Activated T-cell treated with anti-CD3 and anti-CD28 coated beads for 4 hours (primary cell): ENCODE data around the gene TNFSF9.
"Not testable (repeated sequence)": the region's sequence is repeated elsewhere in the genome, so short reads cannot be mapped to it uniquely, and the experiment has no call there.

ENCODE experiments used
- DNase-seq: peaks from one replicate; pipeline ENCODE4 v3.0.0-alpha.2; 2020

Gene TNFSF9

DNA sequence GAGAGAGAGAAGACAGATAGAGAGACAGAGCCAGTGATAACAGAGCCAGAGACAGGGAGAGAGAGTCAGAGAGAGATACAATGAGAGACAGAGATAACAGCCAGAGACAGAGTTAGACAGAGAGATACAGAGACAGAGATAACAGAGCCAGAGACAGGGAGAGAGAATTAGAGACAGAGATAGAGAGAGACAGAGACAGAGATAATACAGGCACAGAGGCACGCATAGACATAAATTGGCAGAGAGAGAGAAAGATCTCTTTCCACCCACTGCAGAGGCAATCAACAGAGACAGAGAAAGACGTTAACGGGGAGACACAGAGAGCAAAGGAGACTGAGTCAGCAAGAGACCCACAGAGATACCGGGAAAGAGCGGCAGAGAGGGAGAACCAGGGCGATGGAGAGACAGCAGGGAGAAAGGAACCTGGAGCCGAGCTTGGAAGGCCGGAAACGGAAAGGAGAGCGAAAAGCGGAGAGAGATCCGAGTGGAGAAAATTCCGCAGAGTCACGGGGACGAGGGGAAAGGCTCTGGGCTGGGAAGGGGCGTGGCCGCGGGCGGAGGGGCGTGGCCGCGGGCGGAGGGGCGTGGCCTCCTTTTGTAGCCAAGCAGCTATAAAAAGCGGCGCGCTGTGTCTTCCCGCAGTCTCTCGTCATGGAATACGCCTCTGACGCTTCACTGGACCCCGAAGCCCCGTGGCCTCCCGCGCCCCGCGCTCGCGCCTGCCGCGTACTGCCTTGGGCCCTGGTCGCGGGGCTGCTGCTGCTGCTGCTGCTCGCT is at the start of gene TNFSF9:
Gene TNFSF9, plus strand, starts transcription at position 641 of the 777 bp plus-strand sequence. Its CDS starts 11 bp downstream, at position 652.
- DNase-seq: peak; percentile 83

- peak; percentile 52 for DNase-seq
Measured at GRCh38 chr19:6481541-6482342, 49.1 kb upstream of the TNFSF9 start, which contains the start of gene DENND1C. Gene DENND1C (minus strand): TSS chr19:6481787. CDS start chr19:6481695, 92 bp downstream.

DNA sequence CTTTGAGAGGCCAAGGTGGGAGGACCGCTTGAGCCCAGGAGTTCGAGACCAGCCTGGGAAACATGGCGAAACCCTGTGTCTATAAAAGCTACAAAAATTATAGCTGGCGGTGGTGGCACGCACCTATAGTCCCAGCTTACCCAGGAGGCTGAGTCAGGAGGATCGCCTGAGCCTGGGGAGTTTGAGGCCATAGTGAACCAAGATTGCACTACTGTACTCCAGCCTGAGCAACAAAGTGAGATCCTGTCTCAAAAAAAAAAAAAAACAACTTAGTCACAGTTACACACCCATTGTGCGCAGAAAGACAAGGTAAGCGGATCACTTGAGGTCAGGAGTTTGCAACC is 48.5 kb upstream of the TNFSF9 start:
- DNase-seq: no peak

GRCh38 chr19:6483235-6483634 is 47.6 kb upstream of the TNFSF9 start:
- no peak for DNase-seq

DNA sequence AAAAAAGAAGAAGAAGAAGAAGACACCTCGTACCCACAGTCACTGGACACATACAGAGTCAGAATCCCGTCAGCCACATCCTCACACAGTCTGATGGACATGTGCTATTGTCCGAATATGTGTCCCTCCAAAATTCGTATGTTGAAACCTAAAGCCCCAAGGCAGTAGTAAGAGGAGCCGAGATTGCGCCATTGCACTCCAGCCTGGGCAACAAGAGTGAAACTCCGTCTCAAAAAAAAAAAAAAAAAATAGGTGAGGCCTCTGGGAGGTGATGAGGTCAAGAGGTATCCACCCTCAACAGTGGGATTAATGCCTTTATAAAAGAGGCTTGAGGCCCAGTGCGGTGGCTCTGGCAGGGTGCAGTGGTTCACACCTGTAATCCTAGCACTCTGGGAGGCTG is 46.6 kb upstream of the TNFSF9 start:
- DNase-seq: no peak

DNA sequence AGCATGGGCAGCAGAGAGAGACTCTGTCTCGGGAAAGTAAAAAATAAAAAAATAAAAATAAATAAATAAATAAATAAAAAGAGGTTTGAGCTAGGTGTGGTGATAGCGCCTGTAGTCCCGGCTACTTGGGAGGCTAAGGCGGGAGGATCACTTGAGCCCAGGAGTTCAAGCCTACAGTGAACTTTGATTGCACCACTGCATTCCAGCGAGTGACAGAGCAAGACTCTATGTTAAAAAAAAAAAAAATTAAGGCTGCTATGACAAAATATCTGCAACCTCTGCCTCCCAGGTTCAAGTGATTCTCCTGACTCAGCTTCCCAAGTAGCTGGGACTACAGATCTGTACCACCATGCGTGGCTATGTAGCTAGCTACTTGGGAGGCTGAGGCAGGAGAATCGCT is 46.0 kb upstream of the TNFSF9 start:
- DNase-seq: no peak

- no peak for DNase-seq
Measured at GRCh38 chr19:6489278-6490061, 41.4 kb upstream of the TNFSF9 start.

- DNase-seq: no peak
Measured at GRCh38 chr19:6490134-6490533, 40.7 kb upstream of the TNFSF9 start.

- no peak for DNase-seq
Measured at GRCh38 chr19:6491802-6492592, 38.8 kb upstream of the TNFSF9 start.

DNA sequence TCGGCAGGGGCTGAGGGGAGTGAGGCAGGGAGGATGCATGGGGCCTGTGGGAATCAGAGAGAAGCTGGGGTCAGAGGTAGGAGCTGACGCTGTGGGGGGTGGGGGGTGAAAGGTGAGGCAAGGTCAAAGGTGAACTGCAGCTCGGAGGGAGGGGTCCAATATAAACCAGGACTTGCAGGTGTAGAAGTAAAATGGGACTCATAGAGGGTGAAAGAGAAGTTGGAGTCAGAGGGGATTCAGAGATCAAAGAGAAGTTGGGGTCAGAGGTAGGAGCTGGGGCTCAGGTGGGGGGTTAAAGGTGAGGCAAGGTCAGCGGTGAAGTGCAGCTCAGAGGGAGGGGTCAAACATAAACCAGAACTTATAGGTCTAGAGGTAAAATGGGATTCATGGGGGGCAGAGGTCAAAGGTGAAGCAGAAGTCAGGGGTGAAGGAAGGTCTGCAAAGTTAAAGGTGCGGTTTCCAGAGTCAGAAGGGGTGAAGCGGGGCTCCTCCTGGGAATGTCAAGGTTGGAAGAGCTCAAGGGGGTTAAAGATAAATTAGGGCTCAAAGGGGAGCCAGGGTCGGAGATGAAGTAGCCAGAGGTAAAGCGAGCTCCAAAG is 36.3 kb upstream of the TNFSF9 start:
- DNase-seq: no peak

- DNase-seq: no peak
Measured at GRCh38 chr19:6495947-6496346, 34.9 kb upstream of the TNFSF9 start.

DNA sequence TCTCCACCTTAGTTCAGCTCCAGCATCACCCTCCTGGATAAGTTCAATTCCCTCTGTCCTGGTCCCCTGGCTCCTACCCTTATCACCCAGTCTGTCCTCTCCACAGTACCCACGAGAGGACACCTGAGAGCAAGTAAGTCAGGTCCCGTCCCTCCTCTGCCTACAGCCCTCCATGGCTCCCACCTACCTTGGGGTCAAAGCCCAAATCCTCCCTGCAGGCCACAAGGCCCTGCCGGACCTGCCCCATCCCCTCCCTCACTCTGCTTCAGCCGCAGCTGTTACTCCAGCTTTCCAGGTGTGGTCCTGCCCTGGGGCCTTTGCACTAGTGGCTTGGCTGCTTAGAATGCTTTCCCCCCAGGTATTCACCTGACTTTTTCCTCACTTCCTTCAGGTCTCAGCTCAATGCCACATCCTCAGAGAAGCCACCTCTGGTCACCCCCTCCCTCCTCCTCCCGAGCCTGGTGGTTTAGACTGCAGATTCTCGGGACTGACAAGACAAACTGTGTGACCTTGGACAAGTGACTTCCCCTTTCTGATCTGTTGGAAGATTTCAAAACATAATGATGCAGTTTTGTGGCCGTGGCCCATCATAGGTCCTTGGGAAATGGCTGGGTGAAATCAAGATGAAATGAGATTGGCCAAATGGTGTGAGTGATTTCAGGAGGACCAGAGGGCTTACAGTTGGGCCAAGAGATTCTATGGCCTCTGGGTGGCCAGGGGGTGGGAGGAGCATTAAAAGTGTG is 32.4 kb upstream of the TNFSF9 start:
- DNase-seq: no peak

DNA sequence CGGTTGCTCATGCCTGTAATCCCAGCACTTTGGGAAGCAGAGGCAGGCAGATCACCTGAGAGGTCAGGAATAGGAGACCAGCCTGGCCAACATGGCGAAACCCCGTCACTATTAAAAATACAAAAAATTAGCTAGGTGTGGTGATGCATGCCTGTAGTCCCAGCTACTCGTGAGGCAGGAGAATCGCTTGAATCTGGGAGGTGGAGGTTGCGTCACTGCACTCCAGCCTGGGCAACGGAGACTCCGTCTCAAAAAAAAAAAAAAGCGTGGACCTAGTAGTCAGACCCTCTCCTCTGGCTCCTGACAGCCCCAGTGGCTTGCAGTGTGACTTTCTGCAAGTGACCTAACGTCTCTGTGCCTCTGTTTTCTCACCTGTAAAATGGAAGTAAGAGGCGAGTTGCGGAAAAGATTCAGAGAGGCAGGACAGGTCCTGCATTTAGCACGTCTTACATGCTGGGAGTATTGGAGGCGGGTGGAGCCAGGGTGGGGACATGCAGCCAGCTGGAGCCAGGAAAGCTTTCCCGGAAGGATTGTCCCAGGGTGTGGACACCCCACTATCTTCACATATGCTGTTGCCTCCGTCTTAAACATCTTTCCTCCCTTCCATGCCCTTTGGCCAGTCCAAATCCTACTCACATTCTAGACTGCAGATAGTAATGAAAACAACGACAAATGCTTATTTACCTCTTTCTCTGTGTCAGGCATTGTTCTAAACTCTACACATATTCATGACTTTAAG is 31.6 kb upstream of the TNFSF9 start:
- DNase-seq: no peak

DNA sequence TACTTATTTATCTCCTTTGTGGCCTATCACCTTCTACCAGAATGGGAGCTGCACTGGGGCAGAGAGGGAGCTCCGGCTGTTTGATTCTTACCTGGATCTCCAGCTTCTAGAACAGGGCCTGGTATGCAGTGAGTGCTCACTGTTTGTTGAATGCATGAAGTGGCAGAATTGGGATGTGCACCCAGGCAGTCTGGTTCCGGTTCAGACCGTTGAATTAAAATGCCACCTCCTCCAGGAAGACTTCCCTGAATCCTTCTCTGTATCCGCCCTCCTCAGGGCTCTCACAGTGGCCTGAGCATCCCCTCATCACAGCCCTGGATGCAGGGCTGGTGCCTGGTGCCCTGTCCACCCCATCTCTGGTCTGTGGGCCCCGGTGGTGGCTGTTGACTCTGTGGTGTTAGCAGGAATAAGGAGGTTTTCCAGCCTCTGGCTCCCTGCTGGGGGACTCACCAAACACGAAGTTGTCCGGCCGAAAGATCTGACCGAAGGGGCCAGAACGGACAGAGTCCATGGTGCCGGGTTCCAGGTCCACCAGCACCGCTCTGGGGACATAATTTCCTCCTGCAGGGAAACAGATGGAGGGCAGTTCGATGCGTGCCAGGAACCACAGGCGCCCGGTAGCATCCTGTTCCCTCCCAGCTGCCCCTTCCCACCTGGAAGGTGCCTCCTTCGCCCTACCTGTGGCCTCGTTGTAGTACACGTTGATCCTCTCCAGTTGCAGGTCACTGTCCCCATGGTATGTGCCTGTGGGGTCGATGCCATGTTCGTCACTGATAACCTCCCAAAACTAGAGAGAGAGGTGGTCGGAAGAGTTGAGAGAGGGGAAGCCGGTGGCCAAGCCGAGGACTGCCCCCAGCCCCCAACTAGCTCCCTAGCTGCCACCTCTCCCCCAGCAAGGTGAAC is 29.7 kb upstream of the TNFSF9 start:
- no peak for DNase-seq

GRCh38 chr19:6501740-6502648 is 28.8 kb upstream of the TNFSF9 start, which contains the start of gene TUBB4A:
Gene TUBB4A (minus strand): TSS chr19:6502309. CDS start chr19:6502212, 97 bp downstream.
- no peak for DNase-seq

- no peak for DNase-seq
Measured at GRCh38 chr19:6503407-6504201, 27.2 kb upstream of the TNFSF9 start.

DNA sequence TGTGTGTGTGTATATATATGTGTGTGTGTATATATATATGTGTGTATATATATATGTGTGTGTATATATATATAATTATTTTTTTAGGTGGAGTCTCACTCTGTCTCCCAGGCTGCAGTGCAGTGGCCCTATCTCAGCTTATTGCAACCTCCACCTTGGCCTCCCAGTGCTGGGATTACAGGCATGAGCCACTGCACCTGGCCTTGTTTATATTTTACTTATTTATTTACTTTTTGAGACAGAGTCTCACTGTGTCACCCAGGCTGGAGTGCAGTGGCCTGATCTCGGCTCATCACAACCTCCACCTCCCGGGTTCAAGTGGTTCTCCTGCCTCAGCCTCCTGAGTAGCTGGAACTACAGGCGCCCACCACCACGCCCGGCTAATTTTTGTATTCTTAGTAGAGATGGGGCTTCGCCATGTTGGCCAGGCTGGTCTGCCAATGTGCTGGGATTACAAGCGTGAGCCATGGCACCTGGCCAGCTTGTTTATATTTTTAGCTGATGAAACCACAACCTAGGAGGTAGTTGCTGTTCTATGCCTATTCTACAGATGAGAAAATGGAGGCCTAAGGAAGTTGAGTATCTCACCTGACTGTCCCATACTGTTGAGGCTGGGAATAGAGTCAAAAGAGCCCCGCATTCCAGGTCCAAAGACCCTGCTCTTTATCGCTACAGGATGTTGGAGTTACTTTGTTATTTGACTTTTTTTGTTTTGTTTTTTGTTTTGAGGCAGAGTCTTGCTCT is 22.6 kb upstream of the TNFSF9 start:
- not testable (repeated sequence) for DNase-seq
